HG02870 (cell line): ENCODE results near the gene SEMA4G.

Experiments
- ATAC-seq: cut with Tn5 transposase; IDR thresholded peaks from one replicate; pipeline ENCODE4 v1.9.1; 2021; ENCODE audit warnings: mild to moderate bottlenecking, moderate library complexity; ENCODE audit not compliant: unreplicated experiment

Gene SEMA4G

DNA sequence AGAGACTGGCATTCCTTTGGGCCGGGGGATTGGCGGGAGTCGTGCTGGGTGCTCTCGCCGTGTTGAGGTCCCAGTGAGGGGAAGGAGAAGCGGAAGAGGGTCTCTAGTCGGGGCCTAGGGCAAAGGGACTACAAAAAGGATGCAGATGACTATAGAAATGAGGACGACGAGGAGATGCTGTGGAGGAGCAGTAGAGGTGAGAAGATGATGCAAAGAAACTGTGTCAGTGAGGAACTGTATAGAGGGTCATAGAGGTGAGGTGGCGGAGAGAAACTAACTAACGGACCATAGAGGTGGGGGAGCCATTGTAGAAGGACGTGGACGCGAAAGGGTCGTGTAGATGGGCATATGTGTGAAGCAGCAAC lies 18.4 kb downstream of the SEMA4G start:
- no peak for ATAC-seq

- no peak for ATAC-seq
Observed at GRCh38 chr10:100988166-100988565, 18.9 kb downstream of the SEMA4G start.

DNA sequence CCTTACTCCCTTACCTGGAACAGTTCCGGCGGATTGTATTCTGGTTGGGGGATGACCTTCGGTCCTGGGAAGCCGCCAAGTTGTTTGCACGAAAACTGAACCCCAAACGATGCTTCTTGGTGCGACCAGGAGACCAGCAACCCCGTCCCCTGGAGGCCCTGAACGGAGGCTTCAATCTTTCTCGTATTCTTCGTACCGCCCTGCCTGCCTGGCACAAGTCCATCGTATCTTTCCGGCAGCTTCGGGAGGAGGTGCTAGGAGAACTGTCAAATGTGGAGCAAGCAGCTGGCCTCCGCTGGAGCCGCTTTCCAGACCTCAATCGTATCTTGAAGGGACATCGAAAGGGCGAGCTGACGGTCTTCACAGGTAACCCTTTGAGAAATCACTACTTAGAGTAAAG lies 19.8 kb downstream of the SEMA4G start:
- ATAC-seq = no peak

- ATAC-seq = no peak
Observed at GRCh38 chr10:100993986-100994708, 24.8 kb downstream of the SEMA4G start.

- no peak for ATAC-seq
Observed at GRCh38 chr10:100995181-100995580, 25.9 kb downstream of the SEMA4G start.

DNA sequence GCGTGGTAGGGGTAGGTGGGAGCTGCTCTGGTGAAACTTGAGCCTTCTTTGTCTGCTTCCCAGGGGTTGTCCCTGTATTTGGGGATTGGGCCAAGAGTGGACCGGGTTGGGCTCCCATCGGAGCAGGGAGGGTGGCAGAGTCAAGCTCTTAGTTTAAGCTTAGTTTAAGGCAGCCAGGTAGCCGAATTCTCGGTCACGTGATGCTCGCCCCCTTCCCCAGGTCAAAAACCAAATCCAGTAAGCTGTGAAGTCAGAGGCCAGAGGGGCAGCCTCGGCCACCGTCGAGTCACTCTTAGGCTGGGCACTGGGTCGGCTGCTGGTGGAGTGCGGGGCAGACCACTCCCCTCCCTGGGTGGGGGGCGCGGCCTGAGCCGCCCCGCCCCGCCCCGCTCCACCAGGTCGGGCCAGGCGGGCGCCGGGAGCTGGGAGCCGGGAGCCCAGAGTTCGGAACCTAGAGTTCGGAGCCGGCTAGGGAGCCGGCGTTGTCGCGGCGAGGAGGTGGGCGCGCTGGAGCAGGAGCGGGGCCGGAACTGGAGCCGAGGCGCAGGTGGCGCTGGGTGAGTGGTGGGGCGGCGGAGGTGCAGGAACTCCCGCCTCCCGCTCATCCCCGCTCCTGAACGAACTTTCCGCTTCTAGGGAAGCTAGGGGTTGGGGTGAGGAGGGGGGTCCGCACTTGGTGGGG lies 27.5 kb downstream of the SEMA4G start:
- no peak for ATAC-seq

GRCh38 chr10:100997360-100998182 lies 28.3 kb downstream of the SEMA4G start:
- no peak for ATAC-seq

- ATAC-seq = no peak
Observed at GRCh38 chr10:100998183-100998990, 29.1 kb downstream of the SEMA4G start.

DNA sequence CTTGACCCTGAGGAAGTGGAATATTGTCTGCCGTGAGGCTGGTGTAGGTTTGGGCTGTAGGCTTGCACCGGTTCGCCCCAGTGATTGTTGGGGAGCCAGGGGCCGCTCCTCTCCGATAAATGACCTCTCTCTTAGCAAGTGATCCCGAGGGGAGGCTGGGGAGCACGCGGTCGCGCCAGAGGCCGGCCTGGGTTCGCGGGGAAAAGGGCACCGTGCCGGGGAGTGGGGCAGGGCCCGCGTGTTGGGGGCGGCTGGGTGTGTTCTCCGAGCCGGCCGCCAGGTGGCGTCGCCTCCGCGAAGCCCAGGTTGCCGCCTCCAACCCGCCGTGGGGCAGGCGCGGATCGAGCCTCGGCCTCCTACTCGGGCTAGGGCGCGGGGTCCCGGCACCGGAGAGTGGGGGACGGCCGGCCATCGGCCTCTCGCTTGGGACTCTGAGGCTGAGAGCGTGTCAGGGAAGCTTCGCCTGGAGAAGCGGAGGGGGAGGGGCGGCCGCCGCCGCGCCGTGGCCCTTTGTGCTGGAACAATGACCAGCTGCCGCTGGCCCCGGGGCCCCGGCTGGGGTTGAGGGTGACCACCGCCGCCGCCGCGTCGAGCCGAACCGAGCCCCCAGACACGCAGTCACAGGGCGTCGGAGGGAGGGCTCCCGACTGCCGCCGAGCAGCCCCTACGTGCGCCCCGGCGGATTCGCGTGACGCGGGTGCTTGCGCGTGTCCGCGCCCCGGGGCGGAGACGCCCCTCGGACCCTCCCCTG lies 29.9 kb downstream of the SEMA4G start:
- peak; percentile 39 for ATAC-seq

DNA sequence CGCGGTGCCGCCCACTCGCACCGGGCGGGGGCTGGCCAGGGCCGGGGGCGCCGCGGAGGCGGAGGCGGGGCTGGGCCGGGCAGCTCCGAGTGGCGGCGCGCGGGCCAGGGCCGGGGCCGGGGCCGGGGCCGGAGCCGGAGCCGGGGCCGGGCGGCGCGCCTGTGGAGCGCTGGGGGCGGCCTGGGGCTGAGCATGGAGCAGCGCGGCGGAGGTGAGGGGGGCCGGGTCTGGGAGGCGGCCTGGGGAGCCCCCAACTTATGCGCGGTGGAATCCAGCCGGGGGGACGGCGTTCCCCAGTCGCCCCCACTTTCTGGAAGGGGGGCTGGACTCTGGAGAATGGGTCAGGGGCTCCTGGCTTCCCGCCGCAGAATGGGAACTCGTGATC lies 30.4 kb downstream of the SEMA4G start, which contains the start of gene LZTS2:
LZTS2 (plus strand) TSS at position 67 of the 385 bp plus-strand sequence. CDS start 2,731 bp downstream, outside the sequence.
- no peak for ATAC-seq

- ATAC-seq = no peak
Observed at GRCh38 chr10:101000127-101000914, 31.0 kb downstream of the SEMA4G start.

GRCh38 chr10:101000915-101001658 lies 31.8 kb downstream of the SEMA4G start:
- no peak for ATAC-seq

GRCh38 chr10:101001659-101002035 lies 32.3 kb downstream of the SEMA4G start:
- ATAC-seq = no peak

DNA sequence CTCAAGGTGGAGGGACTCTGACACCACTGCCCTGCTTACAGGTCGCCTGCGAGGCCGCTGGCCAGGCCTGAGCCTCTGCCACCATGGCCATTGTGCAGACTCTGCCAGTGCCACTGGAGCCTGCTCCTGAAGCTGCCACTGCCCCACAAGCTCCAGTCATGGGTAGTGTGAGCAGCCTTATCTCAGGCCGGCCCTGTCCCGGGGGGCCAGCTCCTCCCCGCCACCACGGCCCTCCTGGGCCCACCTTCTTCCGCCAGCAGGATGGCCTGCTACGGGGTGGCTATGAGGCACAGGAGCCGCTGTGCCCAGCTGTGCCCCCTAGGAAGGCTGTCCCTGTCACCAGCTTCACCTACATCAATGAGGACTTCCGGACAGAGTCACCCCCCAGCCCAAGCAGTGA lies 33.2 kb downstream of the SEMA4G start:
- ATAC-seq = no peak

GRCh38 chr10:101003639-101004206 lies 34.4 kb downstream of the SEMA4G start:
- no peak for ATAC-seq

- no peak for ATAC-seq
Observed at GRCh38 chr10:101005361-101005760, 36.1 kb downstream of the SEMA4G start.

- no peak for ATAC-seq
Observed at GRCh38 chr10:101005869-101006567, 36.7 kb downstream of the SEMA4G start.
